GM06990 (cell line): ENCODE results near the gene PRRT3.

Experiments
- DNase-seq: peaks from one replicate; pipeline ENCODE4 v3.0.0-alpha.2; 2011; ENCODE audit not compliant: insufficient read length; ENCODE audit errors: extremely low read depth
- H3K27me3 ChIP-seq: replicated peaks from 2 replicates; pipeline ENCODE4 v1.6.0; 2011; ENCODE audit warnings: low read length; ENCODE audit not compliant: control insufficient read depth, insufficient read depth
- H3K36me3 ChIP-seq: 2 replicates; pipeline ENCODE4 v1.5.1; 2011; ENCODE audit warnings: low read length; ENCODE audit not compliant: control insufficient read depth, insufficient read depth
- H3K4me3 ChIP-seq: replicated peaks from 2 replicates; pipeline ENCODE4 v1.5.1; 2011; ENCODE audit warnings: low read depth, mild to moderate bottlenecking, control low read depth, low read length
- TF ChIP-seq, protein P1 (sequence below): IDR thresholded peaks from 2 replicates; pipeline ENCODE4 v1.5.1; 2011; ENCODE audit warnings: low read length, control low read depth, mild to moderate bottlenecking, inconsistent platforms; ENCODE audit not compliant: insufficient read depth, poor library complexity, severe bottlenecking

Gene PRRT3

GRCh38 chr3:9978710-9979305, 26.6 kb upstream of the PRRT3 start:
- no peak for DNase-seq
- peaks cover 11% of the 10 kb centered on the region for H3K36me3 ChIP-seq
- TF ChIP-seq, protein P1, sequence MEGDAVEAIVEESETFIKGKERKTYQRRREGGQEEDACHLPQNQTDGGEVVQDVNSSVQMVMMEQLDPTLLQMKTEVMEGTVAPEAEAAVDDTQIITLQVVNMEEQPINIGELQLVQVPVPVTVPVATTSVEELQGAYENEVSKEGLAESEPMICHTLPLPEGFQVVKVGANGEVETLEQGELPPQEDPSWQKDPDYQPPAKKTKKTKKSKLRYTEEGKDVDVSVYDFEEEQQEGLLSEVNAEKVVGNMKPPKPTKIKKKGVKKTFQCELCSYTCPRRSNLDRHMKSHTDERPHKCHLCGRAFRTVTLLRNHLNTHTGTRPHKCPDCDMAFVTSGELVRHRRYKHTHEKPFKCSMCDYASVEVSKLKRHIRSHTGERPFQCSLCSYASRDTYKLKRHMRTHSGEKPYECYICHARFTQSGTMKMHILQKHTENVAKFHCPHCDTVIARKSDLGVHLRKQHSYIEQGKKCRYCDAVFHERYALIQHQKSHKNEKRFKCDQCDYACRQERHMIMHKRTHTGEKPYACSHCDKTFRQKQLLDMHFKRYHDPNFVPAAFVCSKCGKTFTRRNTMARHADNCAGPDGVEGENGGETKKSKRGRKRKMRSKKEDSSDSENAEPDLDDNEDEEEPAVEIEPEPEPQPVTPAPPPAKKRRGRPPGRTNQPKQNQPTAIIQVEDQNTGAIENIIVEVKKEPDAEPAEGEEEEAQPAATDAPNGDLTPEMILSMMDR = no peak
- no peaks in the 10 kb centered on the region for H3K27me3 ChIP-seq
- no peak overlapping the region for H3K4me3 ChIP-seq

DNA sequence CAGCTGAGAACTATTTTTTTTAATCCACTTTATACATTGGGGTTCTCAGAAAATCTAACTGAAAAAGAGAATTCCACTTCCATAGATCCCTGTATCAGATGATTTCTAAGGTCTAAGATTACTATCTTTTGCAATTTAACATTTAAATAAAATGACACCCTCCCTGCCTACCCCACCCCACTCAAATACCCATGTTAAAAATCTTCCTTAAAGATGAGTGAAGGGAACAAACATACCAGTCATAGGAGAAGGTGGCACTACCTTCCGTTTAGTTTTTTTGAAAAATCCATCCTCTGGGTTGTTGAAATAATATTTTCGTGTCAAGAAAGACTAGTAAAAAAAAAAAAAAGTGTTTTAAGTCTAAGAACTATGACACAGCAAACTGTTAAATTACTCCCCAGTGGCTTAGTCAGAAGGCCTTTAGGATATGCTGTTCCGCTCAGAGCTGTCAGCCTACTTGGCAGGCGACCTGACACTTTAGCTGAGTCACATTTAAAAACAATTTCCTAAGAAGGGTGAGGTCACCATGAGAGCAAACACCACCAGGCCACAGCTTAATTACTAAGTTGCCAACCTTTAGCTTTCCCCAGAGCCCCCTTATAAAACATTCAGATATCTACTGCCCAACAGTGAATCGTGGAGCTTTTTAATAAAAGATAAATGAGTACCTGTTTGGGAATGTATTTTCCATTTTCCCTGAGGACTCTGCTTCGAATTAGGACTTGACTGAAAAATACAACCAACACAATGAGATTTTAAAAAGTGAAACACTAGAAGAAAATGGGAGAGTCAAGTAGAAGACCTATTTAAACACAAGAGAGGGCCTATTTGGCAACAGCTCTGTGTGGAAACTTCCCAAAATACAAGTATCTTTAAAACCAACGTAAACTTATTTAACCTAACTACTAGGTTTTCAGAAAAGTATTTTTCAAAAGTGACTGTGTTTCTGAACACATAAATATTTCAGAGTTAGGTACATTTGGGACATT, 24.8 kb upstream of the PRRT3 start:
- Histone ChIP-seq H3K36me3 (peaks cover 9% of the 10 kb centered on the region), H3K27me3 (no peaks in the 10 kb centered on the region), H3K4me3 (no peak overlapping the region)
- TF ChIP-seq, protein P1 = no peak
- no peak for DNase-seq

- no peak for DNase-seq
- peaks cover 9% of the 10 kb centered on the region for H3K36me3 ChIP-seq
- no peak overlapping the region for H3K4me3 ChIP-seq
- no peaks in the 10 kb centered on the region for H3K27me3 ChIP-seq
- TF ChIP-seq, protein P1 = no peak
Observed at GRCh38 chr3:9970020-9970652, 17.9 kb upstream of the PRRT3 start.

DNA sequence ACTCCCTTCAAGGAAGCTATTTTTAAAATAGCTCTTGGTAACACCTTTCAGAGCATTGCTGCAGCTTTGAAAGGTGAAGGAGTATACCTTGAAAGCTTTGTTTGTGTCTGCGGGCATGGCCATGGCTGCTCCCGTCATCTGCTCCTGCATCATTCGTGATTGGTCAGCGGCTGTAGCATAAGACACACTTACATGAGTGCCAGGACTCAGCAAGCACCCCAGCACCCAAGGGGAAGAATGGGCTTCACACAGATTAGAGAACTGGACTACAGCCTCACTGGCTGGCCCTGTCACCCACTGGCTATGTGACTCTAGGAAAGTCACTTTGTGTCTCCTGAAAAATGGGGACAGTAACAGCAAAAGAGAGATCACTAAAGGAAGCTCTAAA, 17.4 kb upstream of the PRRT3 start:
- no peaks in the 10 kb centered on the region for H3K27me3 ChIP-seq
- DNase-seq = no peak
- TF ChIP-seq, protein P1 = no peak
- no peak overlapping the region for H3K4me3 ChIP-seq
- peaks cover 9% of the 10 kb centered on the region for H3K36me3 ChIP-seq

- TF ChIP-seq, protein P1 = no peak
- H3K36me3 ChIP-seq = peaks cover 11% of the 10 kb centered on the region
- H3K4me3 ChIP-seq = no peak overlapping the region
- no peak for DNase-seq
- H3K27me3 ChIP-seq = no peaks in the 10 kb centered on the region
Observed at GRCh38 chr3:9966841-9967240, 14.6 kb upstream of the PRRT3 start.
